Measurements from ENCODE around the gene BICDL2. TPM values are rescaled to one million over a fixed set of nuclear protein-coding genes. Genes with fewer than 3 reads are reported as not detected.
"Not testable (repeated sequence)": the region's sequence is repeated elsewhere in the genome, so short reads cannot be mapped to it uniquely, and the experiment has no call there.

Gene BICDL2
- total RNA-seq = under 1 TPM in 2 of 4 donors, not detected in 2; 0.19 to 0.42 TPM

- TF ChIP-seq POLR2AphosphoS5 (IDR thresholded peaks at IDR 0.05) (no peak), EP300 (IDR thresholded peaks at IDR 0.05) (no peak), POLR2A (IDR thresholded peaks at IDR 0.05; ENCODE audit: low read depth) (no peak)
- TF ChIP-seq, protein P1, sequence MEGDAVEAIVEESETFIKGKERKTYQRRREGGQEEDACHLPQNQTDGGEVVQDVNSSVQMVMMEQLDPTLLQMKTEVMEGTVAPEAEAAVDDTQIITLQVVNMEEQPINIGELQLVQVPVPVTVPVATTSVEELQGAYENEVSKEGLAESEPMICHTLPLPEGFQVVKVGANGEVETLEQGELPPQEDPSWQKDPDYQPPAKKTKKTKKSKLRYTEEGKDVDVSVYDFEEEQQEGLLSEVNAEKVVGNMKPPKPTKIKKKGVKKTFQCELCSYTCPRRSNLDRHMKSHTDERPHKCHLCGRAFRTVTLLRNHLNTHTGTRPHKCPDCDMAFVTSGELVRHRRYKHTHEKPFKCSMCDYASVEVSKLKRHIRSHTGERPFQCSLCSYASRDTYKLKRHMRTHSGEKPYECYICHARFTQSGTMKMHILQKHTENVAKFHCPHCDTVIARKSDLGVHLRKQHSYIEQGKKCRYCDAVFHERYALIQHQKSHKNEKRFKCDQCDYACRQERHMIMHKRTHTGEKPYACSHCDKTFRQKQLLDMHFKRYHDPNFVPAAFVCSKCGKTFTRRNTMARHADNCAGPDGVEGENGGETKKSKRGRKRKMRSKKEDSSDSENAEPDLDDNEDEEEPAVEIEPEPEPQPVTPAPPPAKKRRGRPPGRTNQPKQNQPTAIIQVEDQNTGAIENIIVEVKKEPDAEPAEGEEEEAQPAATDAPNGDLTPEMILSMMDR (IDR thresholded peaks at IDR 0.05) = no peak
- intact Hi-C loops (cut with DNase I) = no loop called here
Measured at GRCh38 chr16:3036726-3037315, at the start of gene BICDL2. TSS of gene BICDL2 (minus strand) at chr16:3036944. CDS start at chr16:3035496, 1,448 bp downstream.

GRCh38 chr16:3085868-3086595 is 49.3 kb upstream of the BICDL2 start:
- H3K27ac ChIP-seq (replicated peaks in 1 of 4) = peak overlapping the region; percentile 10 to 65 (median 62)
- H3K4me1 ChIP-seq = peaks cover 14 to 23% (median 18%) of the 10 kb centered on the region in 4 donors
- no peaks in the 10 kb centered on the region for H3K9me3 ChIP-seq
- 83% methylated on average over 17 of the region's 17 CpGs for WGBS
- peaks cover 0 to 22% (median 0%) of the 10 kb centered on the region in 4 donors for H3K27me3 ChIP-seq
- peak overlapping the region; percentile 27 to 49 (median 39) for H3K4me3 ChIP-seq
- DNase-seq (ENCODE audit: extremely low spot score) = no peak
- TF ChIP-seq, protein P1 (IDR thresholded peaks at IDR 0.05) = no peak
- no peak for TF ChIP-seq POLR2A (IDR thresholded peaks at IDR 0.05; ENCODE audit: low read depth)
- TF ChIP-seq POLR2AphosphoS5 (IDR thresholded peaks at IDR 0.05) = no peak
- no peak for TF ChIP-seq EP300 (IDR thresholded peaks at IDR 0.05)
- intact Hi-C loops (cut with DNase I) = no loop called here
- no peaks in the 10 kb centered on the region for H3K36me3 ChIP-seq

More at GRCh38 chr16:3036726-3037315, at the start of gene BICDL2:
- Histone ChIP-seq H3K36me3 (no peaks in the 10 kb centered on the region), H3K27me3 (peaks cover 0 to 99% (median 46%) of the 10 kb centered on the region in 4 donors), H3K4me1 (peaks cover 7 to 13% (median 10%) of the 10 kb centered on the region in 4 donors), H3K27ac (replicated peaks in 1 of 4) (no peak within 1 kb of the TSS), H3K4me3 (peak within 1 kb of the TSS in 2 of 4 donors; percentile 22 to 27), H3K9me3 (no peaks in the 10 kb centered on the region)
- WGBS = 20% methylated on average over 19 of the region's 44 CpGs
- no peak for DNase-seq (ENCODE audit: extremely low spot score)

GRCh38 chr16:3084969-3085670 is 48.4 kb upstream of the BICDL2 start:
- no peak overlapping the region for H3K4me3 ChIP-seq
- 85% methylated on average over 7 of the region's 7 CpGs for WGBS
- intact Hi-C loops (cut with DNase I) = no loop called here
- no peaks in the 10 kb centered on the region for H3K9me3 ChIP-seq
- peaks cover 0 to 12% (median 0%) of the 10 kb centered on the region in 4 donors for H3K27me3 ChIP-seq
- H3K4me1 ChIP-seq = peaks cover 14 to 23% (median 18%) of the 10 kb centered on the region in 4 donors
- no peaks in the 10 kb centered on the region for H3K36me3 ChIP-seq
- TF ChIP-seq EP300 (IDR thresholded peaks at IDR 0.05) (no peak), POLR2AphosphoS5 (IDR thresholded peaks at IDR 0.05) (no peak), POLR2A (IDR thresholded peaks at IDR 0.05; ENCODE audit: low read depth) (no peak)
- TF ChIP-seq, protein P1 (IDR thresholded peaks at IDR 0.05) = no peak
- no peak for DNase-seq (ENCODE audit: extremely low spot score)
- H3K27ac ChIP-seq (replicated peaks in 1 of 4) = no peak overlapping the region

- 74% methylated on average over 1 of the region's 1 CpG for WGBS
- intact Hi-C loops (cut with DNase I) = no loop called here
- Histone ChIP-seq H3K27ac (replicated peaks in 1 of 4) (no peak overlapping the region), H3K4me3 (no peak overlapping the region), H3K9me3 (no peaks in the 10 kb centered on the region), H3K36me3 (no peaks in the 10 kb centered on the region), H3K27me3 (peaks cover 0 to 6% (median 0%) of the 10 kb centered on the region in 4 donors), H3K4me1 (peaks cover 14 to 23% (median 18%) of the 10 kb centered on the region in 4 donors)
- no peak for TF ChIP-seq EP300 (IDR thresholded peaks at IDR 0.05)
- TF ChIP-seq, protein P1 (IDR thresholded peaks at IDR 0.05) = no peak
- no peak for TF ChIP-seq POLR2A (IDR thresholded peaks at IDR 0.05; ENCODE audit: low read depth)
- TF ChIP-seq POLR2AphosphoS5 (IDR thresholded peaks at IDR 0.05) = no peak
- DNase-seq (ENCODE audit: extremely low spot score) = no peak
Measured at GRCh38 chr16:3084491-3084890, 47.7 kb upstream of the BICDL2 start.

DNA sequence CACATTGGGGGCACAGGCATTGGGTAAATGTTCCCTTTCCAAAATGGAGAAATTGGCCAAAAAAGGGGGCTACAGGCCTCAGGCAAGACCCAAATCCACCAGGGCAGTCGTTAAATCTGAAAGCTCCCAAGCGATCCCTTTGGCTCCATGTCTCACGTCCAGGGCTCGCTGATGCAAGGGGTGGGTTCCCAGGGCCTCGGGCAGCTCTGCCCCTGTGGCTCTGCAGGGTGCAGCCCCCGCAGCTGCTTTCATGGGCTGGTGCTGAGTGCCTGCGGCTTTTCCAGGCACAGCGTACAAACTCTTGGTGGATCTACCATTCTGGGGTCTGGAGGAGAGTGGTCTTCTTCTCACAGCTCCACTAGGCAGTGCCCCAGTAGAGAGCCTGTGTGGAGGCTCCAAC is 46.7 kb upstream of the BICDL2 start:
- H3K27me3 ChIP-seq; H3K36me3 ChIP-seq; DNase-seq (ENCODE audit: extremely low spot score); intact Hi-C loops (cut with DNase I); H3K27ac ChIP-seq (replicated peaks in 1 of 4); H3K9me3 ChIP-seq; H3K4me3 ChIP-seq: not testable (repeated sequence)
- 80% methylated on average over 1 of the region's 8 CpGs for WGBS
- peaks cover 14 to 23% (median 14%) of the 10 kb centered on the region in 4 donors for H3K4me1 ChIP-seq

- Histone ChIP-seq H3K36me3 (peaks cover 0 to 12% (median 0%) of the 10 kb centered on the region in 4 donors), H3K4me1 (peaks cover 0 to 10% (median 3%) of the 10 kb centered on the region in 4 donors)
- 94% methylated on average over 13 of the region's 13 CpGs for WGBS
- intact Hi-C loops (cut with DNase I); H3K27ac ChIP-seq (replicated peaks in 1 of 4); DNase-seq (ENCODE audit: extremely low spot score); H3K27me3 ChIP-seq; H3K9me3 ChIP-seq; H3K4me3 ChIP-seq: not testable (repeated sequence)
Measured at GRCh38 chr16:3081957-3082356, 45.2 kb upstream of the BICDL2 start.

Measured in esophagus muscularis mucosa (tissue), 4 donors.